Thymus (tissue), 11 donors: ENCODE measurements around the gene CARMIL1. TPM values are rescaled to one million over a fixed set of nuclear protein-coding genes. Genes with fewer than 3 reads are reported as not detected.
"Not testable (repeated sequence)": the region's sequence is repeated elsewhere in the genome, so short reads cannot be mapped to it uniquely, and the experiment has no call there.

Source experiments
- DNase-seq, 9 donors: peaks; one replicate each; pipeline ENCODE4 v3.0.0-alpha.2; 2013; ENCODE audit warnings: low spot score in 9 of 9, low read depth in 6 of 9, missing footprints in 1 of 9
- H3K27ac ChIP-seq, 2 donors: one replicate each; pipeline ENCODE4 v1.5.1; 2013; ENCODE audit warnings: control low read depth in 1 of 2, low read depth in 1 of 2, low read length in 1 of 2, mild to moderate bottlenecking in 1 of 2, moderate library complexity in 1 of 2
- H3K27me3 ChIP-seq, 2 donors: one replicate each; pipeline ENCODE4 v1.5.1; 2013; ENCODE audit warnings: low read length in 1 of 2; ENCODE audit not compliant: control insufficient read depth in 2 of 2, insufficient read depth in 1 of 2
- H3K36me3 ChIP-seq, 2 donors: one replicate each; pipeline ENCODE4 v1.5.1; 2013; ENCODE audit warnings: low read length in 1 of 2, mild to moderate bottlenecking in 1 of 2, moderate library complexity in 1 of 2; ENCODE audit not compliant: control insufficient read depth in 2 of 2, insufficient read depth in 2 of 2
- H3K4me1 ChIP-seq, 2 donors: one replicate each; pipeline ENCODE4 v1.5.1; 2013; ENCODE audit warnings: low read length in 2 of 2; ENCODE audit not compliant: control insufficient read depth in 2 of 2, insufficient read depth in 2 of 2
- H3K4me3 ChIP-seq, 2 donors: one replicate each; pipeline ENCODE4 v1.5.1; 2013; ENCODE audit warnings: low read length in 2 of 2, control low read depth in 1 of 2, mild to moderate bottlenecking in 1 of 2
- H3K9me3 ChIP-seq, 2 donors: one replicate each; pipeline ENCODE4 v1.5.1; 2013; ENCODE audit warnings: low read length in 1 of 2, mild to moderate bottlenecking in 1 of 2; ENCODE audit not compliant: control insufficient read depth in 2 of 2, insufficient read depth in 1 of 2
- WGBS: extraction: QIAGEN DNeasy Blood & Tissue Kit; methylation state at CpG from one replicate; pipeline ENCODE4 v1.1.7; 2013; 5-methylcytosine and 5-hydroxymethylcytosine counted together
- polyA plus RNA-seq: library from polyadenylated mRNA; stranded (reverse); fragments of 200-250 nt; gene quantifications from one replicate; pipeline ENCODE4 v1.2.3, GENCODE V29; 2013
- total RNA-seq: library from RNA; stranded (reverse); fragments of 120-200 nt; gene quantifications from one replicate; pipeline ENCODE4 v1.2.4, GENCODE V29; 2013
- donor health status: healthy.

CARMIL1 gene
- total and polyA plus RNA-seq, 2 donors: 17.4 to 29.9 TPM

GRCh38 chr6:25297823-25298522 is 18.8 kb downstream of the CARMIL1 start:
- Histone ChIP-seq H3K4me3 (no peak overlapping the region), H3K27ac (no peak overlapping the region), H3K9me3 (no peaks in the 10 kb centered on the region), H3K27me3 (no peaks in the 10 kb centered on the region), H3K36me3 (no peaks in the 10 kb centered on the region), H3K4me1 (peaks cover 11 to 15% of the 10 kb centered on the region in 2 donors)
- 96% methylated on average over 3 of the region's 3 CpGs for WGBS
- DNase-seq: no peak

GRCh38 chr6:25298523-25298865 is 19.3 kb downstream of the CARMIL1 start:
- H3K27ac ChIP-seq, H3K27me3 ChIP-seq, H3K4me3 ChIP-seq, H3K9me3 ChIP-seq, DNase-seq, H3K36me3 ChIP-seq: not testable (repeated sequence)
- WGBS: 98% methylated on average over 8 of the region's 8 CpGs
- H3K4me1 ChIP-seq: peaks cover 11 to 15% of the 10 kb centered on the region in 2 donors

- H3K4me1 ChIP-seq: peaks cover 7 to 11% of the 10 kb centered on the region in 2 donors
- H3K4me3 ChIP-seq: no peak overlapping the region
- no peaks in the 10 kb centered on the region for H3K27me3 ChIP-seq
- no peak for DNase-seq
- no peaks in the 10 kb centered on the region for H3K36me3 ChIP-seq
- no peaks in the 10 kb centered on the region for H3K9me3 ChIP-seq
- WGBS: 44% methylated on average over 3 of the region's 3 CpGs
- H3K27ac ChIP-seq: no peak overlapping the region
These were observed 22.2 kb downstream of the CARMIL1 start for GRCh38 chr6:25301362-25301761.

DNA sequence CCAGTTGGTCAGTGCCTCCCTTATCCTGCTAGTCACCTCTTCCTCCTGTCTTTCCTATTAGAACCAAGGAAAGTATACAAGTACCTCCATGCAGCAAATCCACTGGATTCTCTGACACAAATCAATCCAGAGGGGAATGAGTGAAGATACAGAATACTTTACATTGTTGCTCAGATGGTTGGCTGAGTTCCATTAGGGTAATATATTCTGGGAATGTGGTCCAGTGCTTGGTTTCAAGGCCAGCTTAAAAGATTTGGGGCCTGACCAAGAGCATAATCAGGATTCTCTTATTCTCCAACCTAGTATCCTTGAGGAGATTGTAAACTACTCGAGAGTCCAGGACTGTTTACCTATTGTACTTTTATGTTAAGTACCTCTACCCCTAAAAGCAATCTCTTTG is 23.0 kb downstream of the CARMIL1 start:
- DNase-seq: no peak
- WGBS: 96% methylated on average over 1 of the region's 1 CpG

GRCh38 chr6:25302677-25303128 is 23.5 kb downstream of the CARMIL1 start:
- no peak overlapping the region for H3K4me3 ChIP-seq
- no peaks in the 10 kb centered on the region for H3K9me3 ChIP-seq
- peaks cover 3 to 7% of the 10 kb centered on the region in 2 donors for H3K4me1 ChIP-seq
- H3K27me3 ChIP-seq: no peaks in the 10 kb centered on the region
- WGBS: 79% methylated on average over 6 of the region's 6 CpGs
- no peak for DNase-seq
- H3K27ac ChIP-seq: no peak overlapping the region
- H3K36me3 ChIP-seq: no peaks in the 10 kb centered on the region

More for the DNA sequence above, 23.0 kb downstream of the CARMIL1 start:
- H3K36me3 ChIP-seq: no peaks in the 10 kb centered on the region
- no peak overlapping the region for H3K27ac ChIP-seq
- H3K4me1 ChIP-seq: peaks cover 3 to 7% of the 10 kb centered on the region in 2 donors
- no peaks in the 10 kb centered on the region for H3K27me3 ChIP-seq
- no peaks in the 10 kb centered on the region for H3K9me3 ChIP-seq
- no peak overlapping the region for H3K4me3 ChIP-seq

GRCh38 chr6:25303254-25303653 is 24.1 kb downstream of the CARMIL1 start:
- no peak for DNase-seq
- no peak overlapping the region for H3K4me3 ChIP-seq
- H3K27ac ChIP-seq: no peak overlapping the region
- peaks cover 3 to 7% of the 10 kb centered on the region in 2 donors for H3K4me1 ChIP-seq
- WGBS: 99% methylated on average over 1 of the region's 1 CpG
- no peaks in the 10 kb centered on the region for H3K36me3 ChIP-seq
- no peaks in the 10 kb centered on the region for H3K27me3 ChIP-seq
- no peaks in the 10 kb centered on the region for H3K9me3 ChIP-seq

DNA sequence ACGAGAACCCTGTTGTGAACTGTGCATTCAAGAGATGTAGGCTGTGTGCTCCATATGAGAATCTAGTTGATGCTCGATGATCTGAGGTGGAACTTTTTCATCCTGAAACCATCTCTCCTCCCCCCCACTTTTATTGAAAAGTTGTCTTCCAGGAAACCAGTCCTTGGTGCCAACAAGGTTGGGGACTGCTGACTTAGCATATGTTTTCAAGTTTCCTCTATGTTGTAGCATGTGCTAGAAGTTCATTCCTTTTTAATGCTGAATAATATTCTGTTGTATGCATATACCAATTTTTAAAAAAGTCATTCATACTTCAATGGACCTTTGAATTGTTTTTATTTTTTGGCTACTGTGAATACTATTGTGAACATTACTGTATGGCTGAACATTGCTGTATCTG is 27.2 kb downstream of the CARMIL1 start:
- peaks cover 2 to 6% of the 10 kb centered on the region in 2 donors for H3K4me1 ChIP-seq
- no peak overlapping the region for H3K4me3 ChIP-seq
- DNase-seq: no peak
- WGBS: 99% methylated on average over 2 of the region's 2 CpGs
- no peak overlapping the region for H3K27ac ChIP-seq
- H3K36me3 ChIP-seq: no peaks in the 10 kb centered on the region
- H3K27me3 ChIP-seq: no peaks in the 10 kb centered on the region
- no peaks in the 10 kb centered on the region for H3K9me3 ChIP-seq

GRCh38 chr6:25307805-25308494 is 28.8 kb downstream of the CARMIL1 start:
- Histone ChIP-seq H3K36me3 (no peaks in the 10 kb centered on the region), H3K4me3 (no peak overlapping the region), H3K4me1 (peaks cover 0 to 9% of the 10 kb centered on the region in 2 donors), H3K27me3 (no peaks in the 10 kb centered on the region), H3K27ac (no peak overlapping the region), H3K9me3 (no peaks in the 10 kb centered on the region)
- WGBS: 97% methylated on average over 4 of the region's 4 CpGs
- DNase-seq: no peak

GRCh38 chr6:25309886-25310285 is 30.7 kb downstream of the CARMIL1 start:
- 86% methylated on average over 8 of the region's 8 CpGs for WGBS

More at GRCh38 chr6:25309886-25310285, 30.7 kb downstream of the CARMIL1 start:
- H3K4me3 ChIP-seq: no peak overlapping the region
- no peak for DNase-seq
- H3K27me3 ChIP-seq: no peaks in the 10 kb centered on the region
- H3K36me3 ChIP-seq: no peaks in the 10 kb centered on the region
- H3K9me3 ChIP-seq: no peaks in the 10 kb centered on the region
- peaks cover 0 to 13% of the 10 kb centered on the region in 2 donors for H3K4me1 ChIP-seq
- H3K27ac ChIP-seq: no peak overlapping the region
